Mesothelial cell of epicardium (in vitro differentiated cells): ENCODE results near the gene BGN. TPM values are rescaled to one million over a fixed set of nuclear protein-coding genes. Genes with fewer than 3 reads are reported as not detected.
A peak's percentile ranks its signal among the peaks of the same experiment; 100 is the strongest.

Experiments used
- DNase-seq, 2 experiments: peaks; one replicate each; pipeline ENCODE4 v3.0.0; 2021; ENCODE audit warnings: low spot score in 2 of 2; ENCODE audit not compliant: unreplicated experiment in 2 of 2
- H3K27ac Mint-ChIP-seq: 2 replicates; pipeline ENCODE4 v1.8.0; 2021; ENCODE audit warnings: mixed read lengths
- H3K27me3 Mint-ChIP-seq: 2 replicates; pipeline ENCODE4 v1.8.0; 2021; ENCODE audit warnings: low read depth, mixed read lengths
- H3K36me3 Mint-ChIP-seq: 2 replicates; pipeline ENCODE4 v1.8.0; 2021; ENCODE audit warnings: mixed read lengths
- H3K4me1 Mint-ChIP-seq: 2 replicates; pipeline ENCODE4 v1.8.0; 2021; ENCODE audit warnings: mixed read lengths
- H3K4me3 Mint-ChIP-seq: 2 replicates; pipeline ENCODE4 v1.8.0; 2021; ENCODE audit warnings: mild to moderate bottlenecking, moderate library complexity, mixed read lengths
- H3K9me3 Mint-ChIP-seq: 2 replicates; pipeline ENCODE4 v1.8.0; 2021; ENCODE audit warnings: mixed read lengths
- CTCF ChIP-seq: fragments of 200-600 bp; sonication (generic); IDR thresholded peaks from one replicate; pipeline ENCODE4 v1.5.0; 2021; ENCODE audit warnings: antibody characterized with exemption; ENCODE audit not compliant: unreplicated experiment
- total RNA-seq: library from RNA; stranded (reverse); gene quantifications from 3 replicates; pipeline ENCODE4 v1.2.1, GENCODE V29; 2021

The BGN gene
- total RNA-seq, 1 donor from 2014 or later = 121 TPM

- peaks cover 15% of the 10 kb centered on the region for H3K27me3 Mint-ChIP-seq
- no peak for TF ChIP-seq CTCF
- peaks cover 11% of the 10 kb centered on the region for H3K4me1 Mint-ChIP-seq
- no peak overlapping the region for H3K27ac Mint-ChIP-seq
- H3K9me3 Mint-ChIP-seq = no peaks in the 10 kb centered on the region
- no peak for DNase-seq
- no peaks in the 10 kb centered on the region for H3K36me3 Mint-ChIP-seq
- no peak overlapping the region for H3K4me3 Mint-ChIP-seq
These were observed 31.3 kb downstream of the BGN start for GRCh38 chrX:153526042-153526441.

- H3K4me3 Mint-ChIP-seq = no peak overlapping the region
- no peak for DNase-seq
- H3K9me3 Mint-ChIP-seq = no peaks in the 10 kb centered on the region
- no peaks in the 10 kb centered on the region for H3K36me3 Mint-ChIP-seq
- peaks cover 7% of the 10 kb centered on the region for H3K27me3 Mint-ChIP-seq
- no peak for TF ChIP-seq CTCF
- H3K27ac Mint-ChIP-seq = no peak overlapping the region
- peaks cover 11% of the 10 kb centered on the region for H3K4me1 Mint-ChIP-seq
These were observed 32.0 kb downstream of the BGN start for GRCh38 chrX:153526801-153527200.

GRCh38 chrX:153527208-153527607 lies 32.4 kb downstream of the BGN start:
- no peaks in the 10 kb centered on the region for H3K9me3 Mint-ChIP-seq
- no peak for DNase-seq
- peaks cover 11% of the 10 kb centered on the region for H3K4me1 Mint-ChIP-seq
- TF ChIP-seq CTCF = no peak
- peaks cover 4% of the 10 kb centered on the region for H3K27me3 Mint-ChIP-seq
- no peak overlapping the region for H3K4me3 Mint-ChIP-seq
- no peak overlapping the region for H3K27ac Mint-ChIP-seq
- no peaks in the 10 kb centered on the region for H3K36me3 Mint-ChIP-seq

- TF ChIP-seq CTCF = no peak
- Mint-ChIP-seq H3K9me3 (no peaks in the 10 kb centered on the region), H3K36me3 (no peaks in the 10 kb centered on the region), H3K4me1 (peaks cover 16% of the 10 kb centered on the region), H3K4me3 (no peak overlapping the region), H3K27me3 (no peaks in the 10 kb centered on the region), H3K27ac (no peak overlapping the region)
- no peak for DNase-seq
These were observed 35.8 kb downstream of the BGN start for GRCh38 chrX:153530411-153531129.

GRCh38 chrX:153533091-153533490 lies 38.3 kb downstream of the BGN start:
- TF ChIP-seq CTCF = no peak
- H3K27me3 Mint-ChIP-seq = no peaks in the 10 kb centered on the region
- peak overlapping the region; percentile 50 for H3K27ac Mint-ChIP-seq
- H3K9me3 Mint-ChIP-seq = no peaks in the 10 kb centered on the region
- H3K36me3 Mint-ChIP-seq = no peaks in the 10 kb centered on the region
- DNase-seq = no peak
- H3K4me1 Mint-ChIP-seq = peaks cover 5% of the 10 kb centered on the region
- H3K4me3 Mint-ChIP-seq = no peak overlapping the region
